ENCODE data around the gene BCAS3. TPM values are rescaled to one million over a fixed set of nuclear protein-coding genes. Genes with fewer than 3 reads are reported as not detected.

Gene BCAS3
- total RNA-seq, 1 donor from 2014 or later, result 12.5 TPM

- intact Hi-C loops (cut with micrococcal nuclease), result loop anchor here (10.0 kb wide), 1 partner anchor 668 kb away; no protein-coding TSS in a partner anchor
Observed at GRCh38 chr17:61392679-61393078, 715.0 kb downstream of the BCAS3 start.

DNA sequence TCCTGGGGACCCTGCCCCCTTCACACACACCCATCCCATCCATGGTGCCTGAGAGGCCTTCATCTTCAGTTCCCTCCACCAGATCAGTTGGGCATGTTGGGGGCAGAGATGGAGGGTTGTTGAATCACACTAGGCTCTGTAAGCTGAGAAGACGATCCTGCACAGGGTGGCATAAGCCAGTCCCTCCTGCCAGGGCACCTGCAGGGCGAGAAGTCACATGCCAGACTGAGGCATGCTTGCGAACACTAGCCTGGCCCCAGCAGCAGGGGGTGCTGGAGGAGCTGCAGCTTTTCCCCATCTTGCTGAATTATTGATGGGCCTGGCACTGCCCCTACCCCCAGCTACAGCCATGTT, 715.9 kb downstream of the BCAS3 start:
- intact Hi-C loops (cut with micrococcal nuclease), result loop anchor here (10.0 kb wide), 1 partner anchor 669 kb away; no protein-coding TSS in a partner anchor

DNA sequence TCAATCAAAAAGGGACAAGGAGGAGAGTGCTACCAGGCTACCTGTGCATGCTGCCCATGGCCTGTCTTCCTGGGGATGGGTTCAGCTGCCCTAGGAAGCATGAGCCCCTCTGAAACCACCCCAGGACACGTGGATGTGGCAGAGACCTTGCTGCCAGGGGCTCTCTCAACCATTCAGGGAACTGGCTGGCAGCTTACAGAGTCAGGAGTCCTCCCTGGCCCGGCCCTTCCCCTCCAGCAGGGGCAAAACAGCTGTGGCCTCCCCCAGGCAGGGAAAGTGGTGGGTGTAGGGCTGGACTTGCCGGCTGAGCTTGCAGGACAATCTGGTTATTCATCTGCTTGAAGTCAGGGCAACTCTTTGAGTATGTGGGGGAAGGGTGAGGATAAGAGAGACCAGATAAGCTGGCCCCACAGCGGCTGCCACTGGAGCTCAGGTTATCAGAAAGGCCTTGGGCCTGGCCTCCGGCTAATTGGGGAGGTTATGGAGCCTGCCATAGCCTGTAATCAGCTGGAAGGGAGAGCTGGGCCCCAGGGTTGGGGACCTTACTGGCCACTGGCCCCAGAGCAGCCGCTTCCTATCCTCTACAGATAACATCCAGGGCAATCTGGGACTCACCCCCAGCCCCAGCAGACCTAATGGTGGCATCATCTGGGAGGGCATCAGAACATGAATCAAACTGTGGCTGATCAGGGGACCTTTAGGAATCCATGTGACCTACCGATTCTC, 716.4 kb downstream of the BCAS3 start:
- intact Hi-C loops (cut with micrococcal nuclease), result loop anchor here (10.0 kb wide), 1 partner anchor 669 kb away; no protein-coding TSS in a partner anchor

DNA sequence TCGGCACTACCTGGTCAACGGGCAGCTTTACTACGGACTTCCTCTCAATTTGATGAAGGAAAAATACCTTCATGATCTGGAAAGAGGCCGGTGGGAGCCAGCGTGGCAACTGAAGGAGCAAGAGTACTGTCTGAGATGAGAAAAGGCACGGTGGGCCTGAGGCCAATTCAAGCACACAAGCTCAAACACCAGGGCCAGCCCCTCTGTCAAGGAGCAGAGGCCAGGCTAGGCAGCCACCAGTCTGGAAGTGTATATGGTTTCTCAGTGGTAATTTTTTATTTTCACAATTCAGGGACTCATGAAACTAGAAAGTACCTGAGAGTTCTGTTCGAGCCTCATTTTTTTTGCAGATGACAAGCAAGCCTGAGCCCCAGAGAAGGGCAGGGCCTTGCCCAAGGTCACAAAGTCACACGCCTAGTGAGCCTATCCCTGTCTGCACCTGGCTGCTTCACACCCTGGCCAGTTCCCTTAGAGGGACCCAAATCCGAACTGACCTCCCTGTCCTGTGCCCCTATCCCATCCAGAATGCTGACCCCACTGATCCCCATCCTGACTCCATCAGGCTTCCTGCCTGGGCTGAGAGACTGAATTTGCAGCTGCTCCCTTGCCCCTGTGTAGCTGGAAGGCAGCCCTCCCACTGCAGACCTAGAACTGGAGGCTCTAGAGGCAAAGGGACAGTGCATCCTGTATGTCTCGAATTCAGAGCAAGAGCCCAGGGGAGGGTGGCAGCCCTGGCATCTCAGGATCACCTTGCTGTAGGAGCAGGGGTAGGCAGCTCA, 717.2 kb downstream of the BCAS3 start:
- intact Hi-C loops (cut with micrococcal nuclease), result loop anchor here (10.0 kb wide), 1 partner anchor 670 kb away; no protein-coding TSS in a partner anchor

- intact Hi-C loops (cut with micrococcal nuclease), result loop anchor here (10.0 kb wide), 1 partner anchor 671 kb away; no protein-coding TSS in a partner anchor
Observed at GRCh38 chr17:61395409-61395982, 717.8 kb downstream of the BCAS3 start.

GRCh38 chr17:61395983-61396585, 718.4 kb downstream of the BCAS3 start:
- intact Hi-C loops (cut with micrococcal nuclease), result loop anchor here (10.0 kb wide), 1 partner anchor 671 kb away; no protein-coding TSS in a partner anchor

GRCh38 chr17:61396586-61397085, 719.0 kb downstream of the BCAS3 start:
- intact Hi-C loops (cut with micrococcal nuclease), result loop anchor here (10.0 kb wide), 1 partner anchor 672 kb away; no protein-coding TSS in a partner anchor

DNA sequence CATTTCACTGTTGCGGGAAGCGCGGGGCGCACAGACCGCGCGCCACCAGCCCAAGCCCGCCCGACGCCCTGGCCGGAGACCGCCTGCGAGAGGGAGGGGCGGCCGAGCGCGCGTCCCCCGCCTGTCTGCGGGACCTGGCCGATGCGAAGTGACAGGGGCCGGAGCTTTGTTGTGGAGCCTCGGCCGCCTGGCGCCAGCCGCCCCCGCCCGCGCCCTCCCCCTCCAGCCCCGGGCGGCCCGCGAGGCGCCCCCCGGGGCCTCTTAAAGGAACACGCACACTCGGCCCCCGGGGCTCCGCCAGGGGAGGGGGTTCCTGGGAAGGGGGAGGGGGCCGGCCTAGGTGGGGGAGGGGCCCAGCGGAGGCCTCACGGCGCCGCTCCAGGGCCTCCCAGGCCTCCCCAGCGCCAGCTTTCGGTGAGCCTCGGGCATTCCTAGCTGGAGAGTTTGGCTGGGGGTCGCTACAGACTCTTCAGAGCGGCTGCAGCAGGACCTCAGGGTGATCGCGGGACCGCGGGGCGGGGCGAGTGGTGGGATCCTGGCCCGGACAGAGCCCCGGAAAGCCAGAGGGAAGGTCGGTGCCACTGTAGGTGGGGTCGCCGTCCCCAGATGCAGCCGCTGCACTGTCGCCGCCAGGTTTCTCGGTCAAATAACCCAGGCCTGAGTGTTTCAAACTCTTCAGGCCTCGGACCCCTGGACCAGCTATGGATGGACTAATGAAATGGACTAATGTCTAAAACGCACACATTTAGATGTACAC, 719.6 kb downstream of the BCAS3 start:
- intact Hi-C loops (cut with micrococcal nuclease), result loop anchor here (10.0 kb wide), 1 partner anchor 672 kb away; no protein-coding TSS in a partner anchor

GRCh38 chr17:61398721-61399130, 721.1 kb downstream of the BCAS3 start:
- intact Hi-C loops (cut with micrococcal nuclease), result loop anchor here (10.0 kb wide), 1 partner anchor 674 kb away; no protein-coding TSS in a partner anchor

DNA sequence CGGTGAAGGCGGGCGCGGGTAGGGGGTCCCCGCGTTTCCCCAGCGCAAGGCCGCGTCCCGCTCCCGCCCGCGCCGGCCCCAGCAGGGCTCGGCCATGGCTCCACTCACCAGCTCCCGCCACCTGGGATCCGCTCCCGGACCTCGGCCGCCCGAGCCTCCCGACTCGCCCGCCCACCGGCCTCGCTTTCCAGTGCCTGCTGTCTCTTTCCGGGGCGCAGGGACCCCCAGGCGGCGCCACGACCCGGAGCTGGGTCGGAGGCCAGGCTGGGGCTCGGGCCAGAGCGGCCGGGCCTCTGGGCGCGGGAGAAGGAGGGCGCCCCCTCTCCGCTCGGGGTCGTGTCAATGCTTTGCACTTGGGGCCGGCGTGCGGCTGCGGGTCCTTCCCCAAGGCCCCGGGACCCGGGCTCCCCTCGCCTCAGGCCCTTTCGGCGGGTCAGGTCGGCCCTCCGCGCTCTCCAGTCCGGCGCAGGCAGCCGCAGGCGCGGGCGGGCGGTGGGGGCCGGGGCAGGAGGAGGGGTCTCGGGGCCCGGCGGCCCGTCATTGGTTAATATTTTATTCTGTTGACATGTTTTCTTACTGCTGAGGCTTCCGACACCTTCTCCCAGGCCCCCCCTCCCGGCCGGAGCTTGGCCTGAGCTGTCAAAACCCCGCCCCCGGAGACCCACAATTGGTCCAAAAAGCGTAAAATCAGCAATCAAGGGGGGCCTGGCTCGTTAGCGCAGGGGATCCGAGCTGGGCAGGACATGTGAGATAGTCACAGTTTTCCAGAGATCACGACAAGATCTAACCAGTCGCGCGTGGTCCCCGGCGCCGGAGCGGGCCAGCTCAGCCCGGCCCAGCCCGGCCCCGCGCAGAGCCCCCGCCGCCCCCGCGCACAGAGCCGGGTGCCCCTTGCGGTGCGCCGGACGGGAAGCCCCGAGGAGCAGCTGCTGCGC, 721.7 kb downstream of the BCAS3 start, which contains the start of gene TBX2:
Gene TBX2 (plus strand): TSS at position 713 of the 935 bp plus-strand sequence. CDS start 334 bp downstream, outside the sequence.
- intact Hi-C loops (cut with micrococcal nuclease), result loop anchor here (10.0 kb wide), 1 partner anchor 675 kb away; no protein-coding TSS in a partner anchor

DNA sequence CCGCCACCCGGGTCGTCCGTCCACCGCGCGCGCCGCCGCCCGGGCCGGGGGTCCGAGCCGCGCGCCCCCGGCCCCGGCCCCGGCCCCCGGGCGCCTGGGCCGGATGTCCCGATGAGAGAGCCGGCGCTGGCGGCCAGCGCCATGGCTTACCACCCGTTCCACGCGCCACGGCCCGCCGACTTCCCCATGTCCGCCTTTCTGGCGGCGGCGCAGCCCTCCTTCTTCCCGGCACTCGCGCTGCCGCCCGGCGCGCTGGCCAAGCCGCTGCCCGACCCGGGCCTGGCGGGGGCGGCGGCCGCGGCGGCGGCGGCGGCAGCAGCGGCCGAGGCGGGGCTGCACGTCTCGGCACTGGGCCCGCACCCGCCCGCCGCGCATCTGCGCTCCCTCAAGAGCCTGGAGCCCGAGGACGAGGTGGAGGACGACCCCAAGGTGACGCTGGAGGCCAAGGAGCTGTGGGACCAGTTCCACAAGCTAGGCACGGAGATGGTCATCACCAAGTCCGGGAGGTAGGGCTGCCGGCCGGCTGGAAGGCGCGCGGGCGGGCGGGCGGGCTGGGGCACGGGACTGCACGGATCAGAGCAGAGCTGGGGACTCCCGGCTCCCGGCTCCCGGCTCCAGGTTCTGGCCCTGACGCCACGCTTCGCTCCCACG, 722.5 kb downstream of the BCAS3 start:
- intact Hi-C loops (cut with micrococcal nuclease), result no loop called here

DNA sequence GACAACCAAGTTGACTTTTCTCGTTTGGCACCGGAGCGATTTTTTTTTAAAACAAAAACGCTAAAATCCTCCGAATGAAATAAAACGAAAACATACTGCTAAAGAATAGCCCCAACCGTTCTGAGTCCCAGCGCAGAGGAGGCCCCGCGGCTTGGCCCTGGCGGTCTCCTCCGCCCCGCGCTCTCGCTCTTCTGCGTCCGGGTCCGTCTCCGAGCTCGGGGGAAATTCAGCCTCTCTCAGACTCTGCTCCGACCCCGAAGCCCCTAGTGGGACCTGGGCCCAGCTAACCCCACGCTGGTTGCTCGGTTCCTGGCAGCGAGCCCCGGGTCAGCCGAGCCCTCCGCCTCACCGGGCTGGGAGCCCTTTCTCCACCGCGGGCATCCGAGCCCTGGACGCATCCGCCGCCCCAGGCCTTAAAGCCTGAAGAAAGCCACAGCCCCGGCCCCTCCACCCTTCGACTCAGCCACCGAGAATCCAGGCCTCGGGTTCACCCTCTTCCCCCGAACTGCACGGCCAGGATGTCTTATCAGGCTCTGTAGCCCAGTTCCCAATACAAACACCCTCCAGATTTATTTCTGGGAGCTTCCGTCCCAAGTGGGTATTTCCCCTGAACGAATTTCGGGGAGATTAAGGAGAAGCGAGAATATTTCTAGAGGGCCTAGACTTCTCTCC, 723.2 kb downstream of the BCAS3 start:
- intact Hi-C loops (cut with micrococcal nuclease), result no loop called here

DNA sequence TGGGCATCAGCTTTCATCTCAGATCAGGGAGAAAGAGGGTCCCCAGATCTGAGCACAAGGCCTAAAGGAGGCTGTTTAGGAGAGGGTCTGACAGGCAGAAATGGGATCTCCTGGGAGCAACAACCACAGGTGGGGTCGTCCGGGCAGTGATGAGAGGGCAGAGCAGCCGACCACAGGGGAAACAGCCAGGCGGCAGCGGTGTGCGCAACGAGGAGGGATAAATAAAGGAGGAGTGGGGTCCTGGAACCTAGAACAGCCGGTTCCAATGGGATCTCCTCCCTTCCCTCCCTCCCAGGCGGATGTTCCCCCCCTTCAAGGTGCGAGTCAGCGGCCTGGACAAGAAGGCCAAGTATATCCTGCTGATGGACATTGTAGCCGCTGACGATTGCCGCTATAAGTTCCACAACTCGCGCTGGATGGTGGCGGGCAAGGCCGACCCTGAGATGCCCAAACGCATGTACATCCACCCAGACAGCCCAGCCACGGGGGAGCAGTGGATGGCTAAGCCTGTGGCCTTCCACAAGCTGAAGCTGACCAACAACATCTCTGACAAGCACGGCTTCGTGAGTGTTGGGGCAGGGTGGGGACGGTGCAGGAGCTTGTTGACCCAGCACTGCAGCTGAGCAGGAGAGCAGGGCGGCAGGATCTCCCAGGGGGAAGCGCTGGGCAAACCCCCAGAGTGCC, 723.9 kb downstream of the BCAS3 start:
- intact Hi-C loops (cut with micrococcal nuclease), result no loop called here

- intact Hi-C loops (cut with micrococcal nuclease), result no loop called here
Observed at GRCh38 chr17:61402073-61402541, 724.5 kb downstream of the BCAS3 start.

- intact Hi-C loops (cut with micrococcal nuclease), result no loop called here
Observed at GRCh38 chr17:61402978-61403800, 725.5 kb downstream of the BCAS3 start.

All from T-helper 2 cell treated with Interferon-gamma antibody and Interleukin-4, amounts not matched to agents 100 ng/mL and 5 ng/mL, for 36 hours (primary cell).